H1 (cell line): ENCODE measurements around the gene ELMO1. TPM values are rescaled to one million over a fixed set of nuclear protein-coding genes. Genes with fewer than 3 reads are reported as not detected.

ENCODE experiments used
- polyA plus RNA-seq, 7 experiments: library from polyadenylated mRNA; depleted of rRNA in 3 of 7; stranded (reverse) in 5 of 7; unstranded in 2 of 7; fragments of >200 nt in 5 of 7; fragments of 200-250 nt in 2 of 7; gene quantifications; 1 replicate in 5 of 7; 2 replicates in 1 of 7; 4 replicates in 1 of 7; pipeline versions ENCODE4 v1.2.1 to v1.2.3, GENCODE V29; 2011 to 2013; ENCODE audit warnings: missing spikeins in 2 of 7, mixed read lengths in 2 of 7
- total RNA-seq: library from RNA; stranded (reverse); fragmentation: NEBNext Ultra II Directional; extraction: Animal tissue kit (Norgen Biotek cat#: 25700); gene quantifications from 2 replicates; pipeline ENCODE4 v1.2.1, GENCODE V29; 2021
- TF ChIP-seq, protein P1 (sequence below): fragments of 300-600 bp; sonication (generic); IDR thresholded peaks from 2 replicates; pipeline ENCODE4 v1.7.1; 2012; ENCODE audit warnings: low read length, moderate library complexity, mild to moderate bottlenecking, inconsistent platforms; ENCODE audit not compliant: insufficient replicate concordance

The ELMO1 gene
- total and polyA plus RNA-seq, 2 of the 8 experiments (the other 6 are each of a cell fraction or from before 2014, with no cell fraction given) = 18.4 to 21.0 TPM

DNA sequence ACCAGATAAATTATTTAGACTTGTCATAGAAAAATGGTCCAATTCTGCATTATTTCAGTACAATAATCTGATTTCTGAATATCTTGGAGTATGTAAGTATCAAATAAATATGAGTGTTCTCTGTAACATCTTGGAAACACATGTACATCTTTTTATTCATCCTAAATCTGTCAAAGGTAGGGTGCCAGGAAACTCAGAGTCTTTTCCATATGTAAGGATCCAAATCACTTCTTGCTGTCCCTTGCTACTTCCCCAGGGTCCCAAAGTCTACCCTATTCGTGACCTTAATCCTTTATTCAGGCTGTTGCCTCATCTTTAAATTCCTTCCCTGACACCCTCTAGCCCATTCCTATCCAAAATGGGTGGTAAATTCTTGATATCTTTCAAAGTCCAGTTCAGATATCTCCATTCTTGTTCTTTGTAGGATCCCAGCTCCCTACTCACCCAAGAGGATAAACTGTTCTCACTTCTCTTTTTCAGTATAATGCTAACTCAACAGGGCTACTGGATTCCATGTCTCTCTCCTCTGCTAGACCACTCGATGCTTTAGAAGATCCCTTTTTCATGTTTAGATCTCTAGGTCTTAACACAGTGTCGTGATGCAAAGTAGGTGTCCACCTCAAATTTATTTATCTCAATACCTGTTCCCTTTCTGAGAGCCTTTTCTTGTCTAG is 493.1 kb downstream of the ELMO1 start (continued):
- TF ChIP-seq, protein P1, sequence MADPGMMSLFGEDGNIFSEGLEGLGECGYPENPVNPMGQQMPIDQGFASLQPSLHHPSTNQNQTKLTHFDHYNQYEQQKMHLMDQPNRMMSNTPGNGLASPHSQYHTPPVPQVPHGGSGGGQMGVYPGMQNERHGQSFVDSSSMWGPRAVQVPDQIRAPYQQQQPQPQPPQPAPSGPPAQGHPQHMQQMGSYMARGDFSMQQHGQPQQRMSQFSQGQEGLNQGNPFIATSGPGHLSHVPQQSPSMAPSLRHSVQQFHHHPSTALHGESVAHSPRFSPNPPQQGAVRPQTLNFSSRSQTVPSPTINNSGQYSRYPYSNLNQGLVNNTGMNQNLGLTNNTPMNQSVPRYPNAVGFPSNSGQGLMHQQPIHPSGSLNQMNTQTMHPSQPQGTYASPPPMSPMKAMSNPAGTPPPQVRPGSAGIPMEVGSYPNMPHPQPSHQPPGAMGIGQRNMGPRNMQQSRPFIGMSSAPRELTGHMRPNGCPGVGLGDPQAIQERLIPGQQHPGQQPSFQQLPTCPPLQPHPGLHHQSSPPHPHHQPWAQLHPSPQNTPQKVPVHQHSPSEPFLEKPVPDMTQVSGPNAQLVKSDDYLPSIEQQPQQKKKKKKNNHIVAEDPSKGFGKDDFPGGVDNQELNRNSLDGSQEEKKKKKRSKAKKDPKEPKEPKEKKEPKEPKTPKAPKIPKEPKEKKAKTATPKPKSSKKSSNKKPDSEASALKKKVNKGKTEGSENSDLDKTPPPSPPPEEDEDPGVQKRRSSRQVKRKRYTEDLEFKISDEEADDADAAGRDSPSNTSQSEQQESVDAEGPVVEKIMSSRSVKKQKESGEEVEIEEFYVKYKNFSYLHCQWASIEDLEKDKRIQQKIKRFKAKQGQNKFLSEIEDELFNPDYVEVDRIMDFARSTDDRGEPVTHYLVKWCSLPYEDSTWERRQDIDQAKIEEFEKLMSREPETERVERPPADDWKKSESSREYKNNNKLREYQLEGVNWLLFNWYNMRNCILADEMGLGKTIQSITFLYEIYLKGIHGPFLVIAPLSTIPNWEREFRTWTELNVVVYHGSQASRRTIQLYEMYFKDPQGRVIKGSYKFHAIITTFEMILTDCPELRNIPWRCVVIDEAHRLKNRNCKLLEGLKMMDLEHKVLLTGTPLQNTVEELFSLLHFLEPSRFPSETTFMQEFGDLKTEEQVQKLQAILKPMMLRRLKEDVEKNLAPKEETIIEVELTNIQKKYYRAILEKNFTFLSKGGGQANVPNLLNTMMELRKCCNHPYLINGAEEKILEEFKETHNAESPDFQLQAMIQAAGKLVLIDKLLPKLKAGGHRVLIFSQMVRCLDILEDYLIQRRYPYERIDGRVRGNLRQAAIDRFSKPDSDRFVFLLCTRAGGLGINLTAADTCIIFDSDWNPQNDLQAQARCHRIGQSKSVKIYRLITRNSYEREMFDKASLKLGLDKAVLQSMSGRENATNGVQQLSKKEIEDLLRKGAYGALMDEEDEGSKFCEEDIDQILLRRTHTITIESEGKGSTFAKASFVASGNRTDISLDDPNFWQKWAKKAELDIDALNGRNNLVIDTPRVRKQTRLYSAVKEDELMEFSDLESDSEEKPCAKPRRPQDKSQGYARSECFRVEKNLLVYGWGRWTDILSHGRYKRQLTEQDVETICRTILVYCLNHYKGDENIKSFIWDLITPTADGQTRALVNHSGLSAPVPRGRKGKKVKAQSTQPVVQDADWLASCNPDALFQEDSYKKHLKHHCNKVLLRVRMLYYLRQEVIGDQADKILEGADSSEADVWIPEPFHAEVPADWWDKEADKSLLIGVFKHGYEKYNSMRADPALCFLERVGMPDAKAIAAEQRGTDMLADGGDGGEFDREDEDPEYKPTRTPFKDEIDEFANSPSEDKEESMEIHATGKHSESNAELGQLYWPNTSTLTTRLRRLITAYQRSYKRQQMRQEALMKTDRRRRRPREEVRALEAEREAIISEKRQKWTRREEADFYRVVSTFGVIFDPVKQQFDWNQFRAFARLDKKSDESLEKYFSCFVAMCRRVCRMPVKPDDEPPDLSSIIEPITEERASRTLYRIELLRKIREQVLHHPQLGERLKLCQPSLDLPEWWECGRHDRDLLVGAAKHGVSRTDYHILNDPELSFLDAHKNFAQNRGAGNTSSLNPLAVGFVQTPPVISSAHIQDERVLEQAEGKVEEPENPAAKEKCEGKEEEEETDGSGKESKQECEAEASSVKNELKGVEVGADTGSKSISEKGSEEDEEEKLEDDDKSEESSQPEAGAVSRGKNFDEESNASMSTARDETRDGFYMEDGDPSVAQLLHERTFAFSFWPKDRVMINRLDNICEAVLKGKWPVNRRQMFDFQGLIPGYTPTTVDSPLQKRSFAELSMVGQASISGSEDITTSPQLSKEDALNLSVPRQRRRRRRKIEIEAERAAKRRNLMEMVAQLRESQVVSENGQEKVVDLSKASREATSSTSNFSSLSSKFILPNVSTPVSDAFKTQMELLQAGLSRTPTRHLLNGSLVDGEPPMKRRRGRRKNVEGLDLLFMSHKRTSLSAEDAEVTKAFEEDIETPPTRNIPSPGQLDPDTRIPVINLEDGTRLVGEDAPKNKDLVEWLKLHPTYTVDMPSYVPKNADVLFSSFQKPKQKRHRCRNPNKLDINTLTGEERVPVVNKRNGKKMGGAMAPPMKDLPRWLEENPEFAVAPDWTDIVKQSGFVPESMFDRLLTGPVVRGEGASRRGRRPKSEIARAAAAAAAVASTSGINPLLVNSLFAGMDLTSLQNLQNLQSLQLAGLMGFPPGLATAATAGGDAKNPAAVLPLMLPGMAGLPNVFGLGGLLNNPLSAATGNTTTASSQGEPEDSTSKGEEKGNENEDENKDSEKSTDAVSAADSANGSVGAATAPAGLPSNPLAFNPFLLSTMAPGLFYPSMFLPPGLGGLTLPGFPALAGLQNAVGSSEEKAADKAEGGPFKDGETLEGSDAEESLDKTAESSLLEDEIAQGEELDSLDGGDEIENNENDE = no peak
